Measurements from ENCODE around the gene ADAMTSL3. TPM values are rescaled to one million over a fixed set of nuclear protein-coding genes. Genes with fewer than 3 reads are reported as not detected.

Gene ADAMTSL3
- total and polyA plus RNA-seq, 2 of the 4 experiments (the other 2 are of a cell fraction): under 0.01 to 0.02 TPM

GRCh38 chr15:83658430-83659416, 4.8 kb downstream of the ADAMTSL3 start:
- Histone ChIP-seq H2AK9ac (replicated peaks; ENCODE audit: low read depth, low read length, poor library complexity) (no peak overlapping the region), H4K91ac (ENCODE audit: insufficient read depth, low read depth, low read length) (no peak overlapping the region), H2BK15ac (ENCODE audit: low read depth, low read length) (no peak overlapping the region), H3K4me3 (ENCODE audit: insufficient read depth, low read depth, low read length) (no peak overlapping the region), H3K18ac (ENCODE audit: low read depth, low read length) (no peak overlapping the region), H3K9me1 (ENCODE audit: insufficient read depth, low read length) (no peaks in the 10 kb centered on the region), H3K14ac (replicated peaks; ENCODE audit: low read depth, low read length) (no peak overlapping the region), H2AK5ac (ENCODE audit: low read depth, low read length) (no peak overlapping the region), H3K56ac (ENCODE audit: extremely low read depth, insufficient read depth, low read length) (no peak overlapping the region), H4K5ac (ENCODE audit: low read depth, low read length) (no peak overlapping the region), H4K8ac (ENCODE audit: low read depth in 2 of 2, low read length in 2 of 2) (no peak overlapping the region), H3K4me1 (ENCODE audit: control insufficient read depth, insufficient read depth, low read length) (no peaks in the 10 kb centered on the region), H3K79me1 (ENCODE audit: low read depth in 1 of 2, low read length in 2 of 2) (no peaks in the 10 kb centered on the region), H3K23ac (ENCODE audit: low read depth, low read length) (no peak overlapping the region), H3K9me3 (ENCODE audit: control insufficient read depth, insufficient read depth, low read length) (peaks cover 10% of the 10 kb centered on the region), H3K27ac (ENCODE audit: insufficient read depth, low read length) (no peak overlapping the region), H3K4ac (ENCODE audit: low read depth, low read length) (no peak overlapping the region), H2BK20ac (ENCODE audit: low read depth, low read length) (no peak overlapping the region), H3K9ac (ENCODE audit: low read depth, low read length) (no peak overlapping the region), H3K4me2 (ENCODE audit: low read depth, low read length) (no peak overlapping the region), H4K20me1 (ENCODE audit: insufficient read depth, low read length) (no peaks in the 10 kb centered on the region), H2BK5ac (ENCODE audit: low read depth, low read length, poor library complexity, severe bottlenecking) (no peak overlapping the region), H3K36me3 (ENCODE audit: control insufficient read depth, insufficient read depth, low read length) (no peaks in the 10 kb centered on the region), H2AFZ (replicated peaks; ENCODE audit: low read length, poor library complexity) (no peak overlapping the region), H3K27me3 (ENCODE audit: control insufficient read depth, insufficient read depth, low read length) (peaks cover 11% of the 10 kb centered on the region; the same call in 1 of the 2 replicates), H2BK120ac (ENCODE audit: low read depth, low read length) (no peak overlapping the region)
- no TSS peak for BruUV-seq (replicated peaks)
- intact Hi-C loops (cut with micrococcal nuclease) (no loop called here), dilution Hi-C loops (cut with HindIII; ENCODE audit: low sequenced_read_pairs, unreplicated experiment) (no loop called here), in situ Hi-C loops (cut with MboI; ENCODE audit: low sequenced_read_pairs) (no loop called here)
- DNase-seq (no peak), ATAC-seq (ENCODE audit: low read depth) (no peak)
- CTCF ChIA-PET: no interaction called here
- TF ChIP-seq NFE2L2 (IDR thresholded peaks at IDR 0.05; ENCODE audit: low read depth, low read length) (no peak), MAFK (IDR thresholded peaks at IDR 0.05; ENCODE audit: low read depth, low read length) (no peak)
- POLR2A ChIA-PET (ENCODE audit: unreplicated experiment): no interaction called here
- 40% methylated on average over 2 of the region's 10 CpGs; no CpG with 5 or more reads in 1 of the 2 experiments for WGBS, 2 experiments (ENCODE audit: extremely low coverage in 2 of 2, insufficient read length in 1 of 2)
